ENCODE results near the gene TULP1.

Gene TULP1

DNA sequence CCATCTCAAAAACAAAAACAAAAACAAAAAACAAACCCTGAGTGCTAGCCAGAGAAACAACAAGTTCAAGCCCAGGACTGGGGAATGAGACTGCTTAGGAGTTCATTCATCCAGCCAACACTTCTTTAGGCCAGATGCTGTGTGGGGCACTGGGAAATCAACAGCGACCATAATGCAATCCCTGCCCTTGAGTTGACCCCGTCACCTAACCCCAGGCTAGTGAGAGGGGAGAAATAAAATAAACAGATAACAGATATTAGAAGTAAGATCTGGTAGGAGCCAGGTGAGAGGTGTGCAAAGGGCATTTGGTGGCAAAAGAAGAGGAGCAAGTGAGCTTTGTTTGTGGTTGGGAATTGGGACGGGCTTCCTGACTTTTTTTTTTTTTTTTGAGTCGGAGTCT lies 49.4 kb downstream of the TULP1 start:
- FAIRE-seq = no peak
- no peak for TF ChIP-seq POLR2A (IDR thresholded peaks at IDR 0.05; ENCODE audit: low read depth, low read length)

DNA sequence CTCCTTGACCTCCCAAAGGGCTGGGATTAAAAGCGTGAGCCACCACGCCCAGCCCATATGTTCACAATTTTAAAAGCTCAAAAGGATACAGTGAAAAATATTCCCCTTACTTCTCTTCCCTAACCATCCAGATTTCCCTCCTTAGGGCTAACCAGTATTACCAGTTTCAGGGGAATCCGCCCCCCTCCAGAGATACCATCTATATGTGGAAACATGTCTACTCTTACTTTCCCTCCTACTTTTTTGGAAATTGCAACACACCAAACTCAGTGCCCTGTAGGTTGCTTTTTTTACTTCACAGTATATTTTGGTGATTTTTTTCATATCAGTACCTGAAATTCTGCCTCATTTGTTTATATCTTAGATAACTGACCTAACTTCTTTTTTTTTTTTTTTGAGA lies 51.4 kb downstream of the TULP1 start:
- FAIRE-seq = no peak
- no peak for DNase-seq (ENCODE audit: insufficient read length, low spot score)
- no peak for TF ChIP-seq POLR2A (IDR thresholded peaks at IDR 0.05; ENCODE audit: low read depth, low read length)

More for the DNA sequence above, 49.4 kb downstream of the TULP1 start:
- no peak for DNase-seq (ENCODE audit: insufficient read length, low spot score)

DNA sequence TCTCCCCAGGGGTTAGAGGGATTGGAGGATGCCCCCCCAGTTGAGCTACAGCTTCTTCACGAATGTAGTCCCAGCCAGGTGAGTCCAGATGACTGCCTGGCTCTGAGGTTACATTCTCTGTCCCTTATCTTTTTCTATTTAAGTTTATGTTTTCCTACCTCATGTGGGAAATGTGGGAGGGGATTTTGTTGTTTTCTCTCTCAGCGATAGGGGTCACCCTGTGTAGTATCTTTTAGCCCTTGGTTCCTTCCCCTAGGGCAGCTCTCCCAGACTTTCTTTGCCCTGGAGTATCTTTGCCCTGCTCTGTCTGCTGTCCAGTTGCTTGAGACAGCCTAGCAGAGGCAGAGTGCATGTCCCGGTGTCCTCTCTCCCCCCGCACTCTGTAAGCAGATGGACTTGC lies 54.8 kb downstream of the TULP1 start:
- no peak for TF ChIP-seq POLR2A (IDR thresholded peaks at IDR 0.05; ENCODE audit: low read depth, low read length)
- FAIRE-seq (no peak), DNase-seq (ENCODE audit: insufficient read length, low spot score) (no peak)

DNA sequence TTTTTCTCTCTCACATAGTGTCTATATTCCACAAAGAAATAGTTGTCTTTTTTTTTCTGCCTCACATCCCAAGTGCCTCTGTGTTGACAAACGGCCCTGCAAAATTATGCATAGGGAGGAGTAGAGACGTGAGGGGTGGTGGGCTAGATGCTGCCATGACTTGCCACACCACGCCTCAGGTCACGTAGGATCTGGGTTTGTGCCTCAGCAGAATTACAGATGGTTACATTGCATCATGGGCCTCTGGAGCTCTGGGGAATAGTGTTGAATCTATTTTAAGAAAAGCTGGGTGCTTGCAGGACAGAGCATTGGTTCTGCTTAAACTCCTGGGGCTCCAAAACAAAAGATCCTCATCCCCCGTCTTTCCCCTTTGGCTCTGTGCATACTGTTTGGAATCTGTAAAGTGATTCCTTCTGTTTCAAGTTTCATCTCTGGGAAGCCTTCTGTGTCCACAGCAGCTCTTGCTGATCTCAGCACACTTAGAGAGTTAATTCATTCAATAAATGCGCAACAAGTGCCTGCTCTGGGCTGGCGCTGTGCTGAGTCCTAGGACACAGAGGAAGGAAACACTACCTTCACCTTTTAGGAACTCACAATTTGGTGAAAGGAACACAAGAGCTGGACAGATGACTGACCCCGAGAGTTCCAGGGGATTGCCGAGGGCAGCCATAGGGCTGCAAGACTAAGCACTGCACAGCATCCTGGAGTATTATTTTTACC lies 58.1 kb downstream of the TULP1 start:
- no peak for FAIRE-seq
- no peak for TF ChIP-seq POLR2A (IDR thresholded peaks at IDR 0.05; ENCODE audit: low read depth, low read length)
- no peak for DNase-seq (ENCODE audit: insufficient read length, low spot score)

- FAIRE-seq (no peak), DNase-seq (ENCODE audit: insufficient read length, low spot score) (no peak)
- TF ChIP-seq POLR2A (IDR thresholded peaks at IDR 0.05; ENCODE audit: low read depth, low read length) = no peak
These were observed 59.5 kb downstream of the TULP1 start for GRCh38 chr6:35453236-35453635.

GRCh38 chr6:35452183-35453090 lies 60.3 kb downstream of the TULP1 start, which contains the start of gene FANCE:
FANCE (plus strand) TSS chr6:35452338; CDS start chr6:35452546, 208 bp downstream.
- peak; percentile 39; the same call in 1 of the 2 replicates for TF ChIP-seq POLR2A (IDR thresholded peaks at IDR 0.05; ENCODE audit: low read depth, low read length)
- DNase-seq (ENCODE audit: insufficient read length, low spot score) = peak; percentile 82
- FAIRE-seq = no peak

- no peak for DNase-seq (ENCODE audit: insufficient read length, low spot score)
- FAIRE-seq = no peak
- TF ChIP-seq POLR2A (IDR thresholded peaks at IDR 0.05; ENCODE audit: low read depth, low read length) = no peak
These were observed 61.1 kb downstream of the TULP1 start for GRCh38 chr6:35451354-35452182.

DNA sequence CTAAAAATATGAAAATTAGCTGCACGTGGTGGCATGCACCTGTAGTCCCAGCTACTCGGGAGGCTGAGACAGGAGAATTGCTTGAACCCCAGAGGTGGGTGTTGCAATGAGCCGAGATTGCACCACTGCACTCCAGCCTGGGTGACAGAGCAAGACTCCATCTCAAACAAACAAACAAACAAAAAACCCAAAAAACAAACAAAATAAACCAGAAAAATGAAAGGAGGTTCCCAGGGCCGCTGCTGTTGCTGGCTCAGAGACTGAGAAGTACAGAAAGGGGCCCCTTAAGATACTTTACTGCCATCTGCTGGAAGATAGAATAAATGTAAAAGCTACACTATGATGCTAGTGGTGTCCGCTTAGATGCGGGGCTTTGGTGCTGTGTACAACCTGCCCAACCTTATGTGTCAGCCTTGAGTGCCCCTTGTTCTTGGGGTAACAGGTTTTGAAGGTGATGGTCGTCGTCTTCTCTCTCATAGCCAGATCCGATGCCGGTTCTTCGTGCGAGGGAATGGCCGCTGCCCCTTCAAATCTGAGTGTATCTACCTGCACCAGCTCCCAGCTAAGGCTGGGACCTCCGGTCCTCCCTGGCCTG lies 63.3 kb downstream of the TULP1 start:
- peak; percentile 58 for FAIRE-seq
- peak; percentile 72 for DNase-seq (ENCODE audit: insufficient read length, low spot score)
- TF ChIP-seq POLR2A (IDR thresholded peaks at IDR 0.05; ENCODE audit: low read depth, low read length) = no peak

- TF ChIP-seq POLR2A (IDR thresholded peaks at IDR 0.05; ENCODE audit: low read depth, low read length) = no peak
- no peak for DNase-seq (ENCODE audit: insufficient read length, low spot score)
- no peak for FAIRE-seq
These were observed 64.5 kb downstream of the TULP1 start for GRCh38 chr6:35448191-35448590.

Measured in H54 (cell line).